ENCODE results near the gene CENPO.

CENPO gene

GRCh38 chr2:24828238-24828996, 35.2 kb downstream of the CENPO start:
- no peak for TF ChIP-seq CTCF (IDR thresholded peaks at IDR 0.05)
- Histone ChIP-seq H3K9me3 (no peaks in the 10 kb centered on the region), H3K36me3 (peaks cover 8% of the 10 kb centered on the region), H3K4me3 (ENCODE audit: low read depth in 1 of 2, low read length in 1 of 2) (no peak overlapping the region), H3K4me1 (ENCODE audit: control insufficient read depth in 1 of 2, insufficient read depth in 1 of 2, low read depth in 1 of 2, low read length in 1 of 2) (no peaks in the 10 kb centered on the region), H3K27me3 (no peaks in the 10 kb centered on the region), H3K27ac (no peak overlapping the region)

GRCh38 chr2:24830351-24830750, 37.1 kb downstream of the CENPO start:
- Histone ChIP-seq H3K4me1 (ENCODE audit: control insufficient read depth in 1 of 2, insufficient read depth in 1 of 2, low read depth in 1 of 2, low read length in 1 of 2) (no peaks in the 10 kb centered on the region), H3K36me3 (peaks cover 4% of the 10 kb centered on the region), H3K4me3 (ENCODE audit: low read depth in 1 of 2, low read length in 1 of 2) (no peak overlapping the region), H3K27me3 (no peaks in the 10 kb centered on the region), H3K27ac (no peak overlapping the region), H3K9me3 (no peaks in the 10 kb centered on the region)
- no peak for TF ChIP-seq CTCF (IDR thresholded peaks at IDR 0.05)

- no peak overlapping the region for H3K4me3 ChIP-seq (ENCODE audit: low read depth in 1 of 2, low read length in 1 of 2)
- H3K4me1 ChIP-seq (ENCODE audit: control insufficient read depth in 1 of 2, insufficient read depth in 1 of 2, low read depth in 1 of 2, low read length in 1 of 2), result no peaks in the 10 kb centered on the region
- no peak overlapping the region for H3K27ac ChIP-seq
- no peaks in the 10 kb centered on the region for H3K27me3 ChIP-seq
- no peak for TF ChIP-seq CTCF (IDR thresholded peaks at IDR 0.05)
- H3K36me3 ChIP-seq, result peaks cover 4% of the 10 kb centered on the region
- no peaks in the 10 kb centered on the region for H3K9me3 ChIP-seq
Observed at GRCh38 chr2:24830786-24831185, 37.6 kb downstream of the CENPO start.

GRCh38 chr2:24831221-24832072, 38.2 kb downstream of the CENPO start:
- Histone ChIP-seq H3K27ac (no peak overlapping the region), H3K27me3 (no peaks in the 10 kb centered on the region), H3K4me3 (ENCODE audit: low read depth in 1 of 2, low read length in 1 of 2) (no peak overlapping the region), H3K9me3 (no peaks in the 10 kb centered on the region), H3K4me1 (ENCODE audit: control insufficient read depth in 1 of 2, insufficient read depth in 1 of 2, low read depth in 1 of 2, low read length in 1 of 2) (no peaks in the 10 kb centered on the region), H3K36me3 (peaks cover 4% of the 10 kb centered on the region)
- TF ChIP-seq CTCF (IDR thresholded peaks at IDR 0.05), result no peak

- peaks cover 4% of the 10 kb centered on the region for H3K36me3 ChIP-seq
- H3K9me3 ChIP-seq, result no peaks in the 10 kb centered on the region
- no peak for TF ChIP-seq CTCF (IDR thresholded peaks at IDR 0.05)
- no peaks in the 10 kb centered on the region for H3K27me3 ChIP-seq
- no peak overlapping the region for H3K4me3 ChIP-seq (ENCODE audit: low read depth in 1 of 2, low read length in 1 of 2)
- no peaks in the 10 kb centered on the region for H3K4me1 ChIP-seq (ENCODE audit: control insufficient read depth in 1 of 2, insufficient read depth in 1 of 2, low read depth in 1 of 2, low read length in 1 of 2)
- H3K27ac ChIP-seq, result no peak overlapping the region
Observed at GRCh38 chr2:24832073-24832461, 38.8 kb downstream of the CENPO start.
